ENCODE measurements around the gene BEST1.

GRCh38 chr11:61955422-61956135 lies 5.4 kb downstream of the BEST1 start:
- TF ChIP-seq CTCF (conservative IDR thresholded peaks at IDR 0.05): no peak
- TF ChIP-seq EZH2 (IDR thresholded peaks at IDR 0.05; ENCODE audit: low read depth): no peak

Measured in PC-9 (cell line).